ENCODE measurements around the gene HHIPL1. TPM values are rescaled to one million over a fixed set of nuclear protein-coding genes. Genes with fewer than 3 reads are reported as not detected.
A peak's percentile ranks its signal among the peaks of the same experiment; 100 is the strongest.

HHIPL1 gene
- total RNA-seq, 1 experiment from 2014 or later = not detected

DNA sequence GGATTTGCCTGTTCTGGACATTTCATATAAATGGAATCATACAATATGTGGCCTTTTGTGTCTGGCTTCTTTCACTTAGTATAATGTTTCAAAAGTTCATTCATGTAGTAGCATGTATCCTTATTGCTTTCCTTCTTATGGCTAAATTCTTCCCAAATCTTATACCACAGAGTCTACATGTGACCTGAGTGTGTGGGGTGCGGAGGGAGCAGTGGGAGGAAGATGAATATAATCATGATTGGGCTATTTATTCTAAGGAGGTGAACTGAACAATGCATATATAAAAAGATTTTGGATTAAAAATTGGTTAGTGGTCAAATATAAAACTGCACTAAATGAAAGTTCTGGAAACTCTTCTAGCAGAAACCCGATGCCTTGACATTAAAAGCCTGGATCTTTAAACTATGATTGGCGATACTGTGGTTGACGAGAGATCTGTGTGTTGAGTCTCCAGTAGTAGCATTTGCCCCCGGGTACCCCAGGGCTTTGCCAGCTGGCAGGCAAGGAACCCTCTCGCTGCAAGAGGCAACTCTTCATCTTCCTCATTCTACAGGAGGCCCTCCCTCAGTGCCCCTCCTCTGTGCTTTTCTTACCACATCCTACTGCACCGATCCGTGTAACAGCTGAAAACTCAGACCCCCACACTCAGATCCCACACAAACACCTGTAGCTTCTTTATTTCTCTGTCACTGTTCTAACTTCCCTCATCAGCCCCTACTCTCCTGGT lies 41.8 kb downstream of the HHIPL1 start:
- TF ChIP-seq, protein P1, sequence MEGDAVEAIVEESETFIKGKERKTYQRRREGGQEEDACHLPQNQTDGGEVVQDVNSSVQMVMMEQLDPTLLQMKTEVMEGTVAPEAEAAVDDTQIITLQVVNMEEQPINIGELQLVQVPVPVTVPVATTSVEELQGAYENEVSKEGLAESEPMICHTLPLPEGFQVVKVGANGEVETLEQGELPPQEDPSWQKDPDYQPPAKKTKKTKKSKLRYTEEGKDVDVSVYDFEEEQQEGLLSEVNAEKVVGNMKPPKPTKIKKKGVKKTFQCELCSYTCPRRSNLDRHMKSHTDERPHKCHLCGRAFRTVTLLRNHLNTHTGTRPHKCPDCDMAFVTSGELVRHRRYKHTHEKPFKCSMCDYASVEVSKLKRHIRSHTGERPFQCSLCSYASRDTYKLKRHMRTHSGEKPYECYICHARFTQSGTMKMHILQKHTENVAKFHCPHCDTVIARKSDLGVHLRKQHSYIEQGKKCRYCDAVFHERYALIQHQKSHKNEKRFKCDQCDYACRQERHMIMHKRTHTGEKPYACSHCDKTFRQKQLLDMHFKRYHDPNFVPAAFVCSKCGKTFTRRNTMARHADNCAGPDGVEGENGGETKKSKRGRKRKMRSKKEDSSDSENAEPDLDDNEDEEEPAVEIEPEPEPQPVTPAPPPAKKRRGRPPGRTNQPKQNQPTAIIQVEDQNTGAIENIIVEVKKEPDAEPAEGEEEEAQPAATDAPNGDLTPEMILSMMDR (IDR thresholded peaks at IDR 0.05; ENCODE audit: unreplicated experiment) = no peak
- CTCF ChIA-PET = no interaction called here
- intact Hi-C loops (cut with micrococcal nuclease; ENCODE audit: unreplicated experiment) = no loop called here
- no TSS peak for BruUV-seq (replicated peaks)
- Mint-ChIP-seq H3K4me3 (ENCODE audit: low read depth, unreplicated experiment) (no peak overlapping the region), H3K9me3 (ENCODE audit: low read depth, unreplicated experiment) (no peaks in the 10 kb centered on the region), H3K36me3 (ENCODE audit: insufficient read depth, unreplicated experiment) (peaks cover 14% of the 10 kb centered on the region), H3K27ac (ENCODE audit: unreplicated experiment) (no peak overlapping the region), H3K27me3 (ENCODE audit: unreplicated experiment) (peaks cover 70% of the 10 kb centered on the region), H3K4me1 (ENCODE audit: low read depth, unreplicated experiment) (peaks cover 6% of the 10 kb centered on the region)
- DNase-seq = no peak

DNA sequence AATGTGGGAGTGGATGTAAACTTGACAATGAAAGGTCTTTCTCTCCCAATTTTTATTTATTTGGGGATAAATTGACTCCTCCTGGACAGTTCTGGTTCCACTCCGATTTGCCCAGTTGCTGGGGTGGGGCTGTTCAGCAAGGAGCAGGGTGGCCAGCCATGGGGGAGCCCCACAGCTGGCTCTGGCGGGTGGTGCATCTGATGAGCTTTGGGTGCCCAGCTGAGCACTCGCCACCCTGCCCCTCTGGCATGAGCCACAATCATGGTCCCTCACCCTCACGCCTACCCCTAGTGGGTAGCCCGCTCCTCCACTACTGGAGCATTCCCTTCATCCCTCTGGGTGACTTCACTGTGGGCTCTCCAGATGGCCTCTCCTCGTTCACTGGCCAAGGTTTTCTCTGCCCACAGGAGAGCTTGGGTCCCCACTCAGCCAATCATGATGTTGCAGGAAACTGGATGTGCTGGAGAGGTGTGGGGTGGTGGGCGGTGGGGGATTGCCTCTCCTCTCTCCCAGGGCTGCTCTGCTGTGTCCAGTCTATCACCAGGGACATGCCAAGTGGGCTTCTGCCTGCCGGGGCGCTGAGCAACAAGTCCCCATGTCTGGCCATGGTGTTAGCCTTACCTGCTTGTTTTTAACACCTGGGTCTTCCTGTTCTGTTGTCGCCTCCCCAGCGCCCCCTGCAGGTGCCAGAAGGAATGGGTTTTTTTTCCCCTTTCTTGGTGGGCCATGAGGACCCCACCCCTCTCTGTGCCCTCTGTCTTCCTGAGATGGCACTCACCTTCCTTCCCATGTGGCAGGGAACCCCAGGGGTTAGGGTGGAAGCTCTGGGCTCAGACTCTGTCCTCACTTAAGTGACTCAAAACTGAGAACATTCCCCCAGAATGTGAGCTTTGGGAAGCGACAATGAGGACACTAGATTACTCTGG lies 42.6 kb downstream of the HHIPL1 start:
- no TSS peak for BruUV-seq (replicated peaks)
- CTCF ChIA-PET = no interaction called here
- H3K27me3 Mint-ChIP-seq (ENCODE audit: unreplicated experiment) = peaks cover 75% of the 10 kb centered on the region
- peak; percentile 41 for DNase-seq
- TF ChIP-seq, protein P1 (IDR thresholded peaks at IDR 0.05; ENCODE audit: unreplicated experiment) = peak; percentile 68
- H3K36me3 Mint-ChIP-seq (ENCODE audit: insufficient read depth, unreplicated experiment) = peaks cover 14% of the 10 kb centered on the region
- H3K4me1 Mint-ChIP-seq (ENCODE audit: low read depth, unreplicated experiment) = peaks cover 6% of the 10 kb centered on the region
- no peak overlapping the region for H3K4me3 Mint-ChIP-seq (ENCODE audit: low read depth, unreplicated experiment)
- intact Hi-C loops (cut with micrococcal nuclease; ENCODE audit: unreplicated experiment) = no loop called here
- H3K9me3 Mint-ChIP-seq (ENCODE audit: low read depth, unreplicated experiment) = no peaks in the 10 kb centered on the region
- no peak overlapping the region for H3K27ac Mint-ChIP-seq (ENCODE audit: unreplicated experiment)

DNA sequence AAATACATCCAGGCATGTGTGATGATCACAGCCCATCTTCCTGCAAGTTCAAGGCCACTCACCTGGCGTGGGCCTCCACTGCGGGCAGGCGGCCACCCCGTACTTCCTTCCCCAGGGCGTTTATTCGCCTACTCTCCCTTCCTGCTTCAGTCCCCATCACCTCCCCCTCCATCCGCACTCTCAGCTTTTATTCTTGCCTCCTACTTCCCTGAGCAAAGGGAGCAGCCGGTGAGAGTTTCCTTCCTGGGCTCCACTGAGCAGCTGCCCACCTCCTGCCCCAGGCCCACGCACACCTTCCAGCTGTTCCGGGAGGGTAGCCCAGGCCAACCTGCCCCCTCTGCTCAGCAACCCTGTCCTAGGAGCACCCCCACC lies 43.3 kb downstream of the HHIPL1 start:
- TF ChIP-seq, protein P1 (IDR thresholded peaks at IDR 0.05; ENCODE audit: unreplicated experiment) = no peak
- H3K27me3 Mint-ChIP-seq (ENCODE audit: unreplicated experiment) = peaks cover 75% of the 10 kb centered on the region
- H3K27ac Mint-ChIP-seq (ENCODE audit: unreplicated experiment) = no peak overlapping the region
- H3K4me1 Mint-ChIP-seq (ENCODE audit: low read depth, unreplicated experiment) = no peaks in the 10 kb centered on the region
- intact Hi-C loops (cut with micrococcal nuclease; ENCODE audit: unreplicated experiment) = no loop called here
- no peaks in the 10 kb centered on the region for H3K9me3 Mint-ChIP-seq (ENCODE audit: low read depth, unreplicated experiment)
- no peak for DNase-seq
- peaks cover 9% of the 10 kb centered on the region for H3K36me3 Mint-ChIP-seq (ENCODE audit: insufficient read depth, unreplicated experiment)
- H3K4me3 Mint-ChIP-seq (ENCODE audit: low read depth, unreplicated experiment) = no peak overlapping the region
- CTCF ChIA-PET = no interaction called here
- BruUV-seq (replicated peaks) = no TSS peak

DNA sequence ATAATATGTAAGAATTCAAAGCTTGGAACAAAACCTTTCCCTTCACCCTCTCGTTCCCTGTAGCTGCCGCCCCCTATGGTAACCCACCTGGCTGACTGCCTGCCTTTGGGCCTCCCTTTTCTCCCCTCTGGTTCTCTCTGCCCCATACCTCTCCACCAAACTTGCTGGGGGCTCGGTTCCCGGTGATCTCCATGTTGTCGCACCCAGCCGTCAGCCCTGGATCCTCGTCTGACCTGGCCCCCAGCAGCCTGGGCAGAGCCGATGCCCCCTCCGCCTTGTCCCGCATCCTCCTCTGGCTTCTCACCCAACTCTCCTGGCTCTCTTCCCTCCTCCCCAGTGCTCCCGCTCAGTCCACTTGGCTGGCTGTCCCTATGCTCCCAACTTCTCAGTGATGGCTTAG lies 43.7 kb downstream of the HHIPL1 start:
- no peak for DNase-seq
- intact Hi-C loops (cut with micrococcal nuclease; ENCODE audit: unreplicated experiment) = no loop called here
- Mint-ChIP-seq H3K9me3 (ENCODE audit: low read depth, unreplicated experiment) (no peaks in the 10 kb centered on the region), H3K27me3 (ENCODE audit: unreplicated experiment) (peaks cover 75% of the 10 kb centered on the region), H3K4me3 (ENCODE audit: low read depth, unreplicated experiment) (no peak overlapping the region), H3K36me3 (ENCODE audit: insufficient read depth, unreplicated experiment) (peaks cover 5% of the 10 kb centered on the region), H3K4me1 (ENCODE audit: low read depth, unreplicated experiment) (no peaks in the 10 kb centered on the region), H3K27ac (ENCODE audit: unreplicated experiment) (no peak overlapping the region)
- BruUV-seq (replicated peaks) = no TSS peak
- TF ChIP-seq, protein P1 (IDR thresholded peaks at IDR 0.05; ENCODE audit: unreplicated experiment) = no peak
- CTCF ChIA-PET = interaction anchor here (1.2 kb wide), 1 partner anchor 10 kb away, joined by 3 read pairs; no protein-coding TSS in a partner anchor
